ACHN (cell line): Measurements from ENCODE around the gene RAB40AL.
"Not testable (repeated sequence)": the region's sequence is repeated elsewhere in the genome, so short reads cannot be mapped to it uniquely, and the experiment has no call there.

Experiments
- DNase-seq: peaks from one replicate; pipeline ENCODE4 v3.0.0-alpha.2; 2015
- in situ Hi-C: cut with HindIII; loops from 2 replicates; pipeline ENCODE4 v1.10.0; 2017; ENCODE audit warnings: low sequenced_read_pairs, low pct_ligation_motif_present, low pct_unique_long_range_greater_than_20kb

The RAB40AL gene

GRCh38 chrX:102936972-102937371, at the start of gene RAB40AL:
RAB40AL (plus strand) TSS chrX:102937272; CDS start chrX:102937319, 47 bp downstream.
- in situ Hi-C loops, DNase-seq: not testable (repeated sequence)

- in situ Hi-C loops = no loop called here
These were observed 49.4 kb upstream of the RAB40AL start for GRCh38 chrX:102887687-102888086.

GRCh38 chrX:102892103-102892502, 45.0 kb upstream of the RAB40AL start:
- in situ Hi-C loops = no loop called here
- DNase-seq = no peak

More at GRCh38 chrX:102887687-102888086, 49.4 kb upstream of the RAB40AL start:
- no peak for DNase-seq

- DNase-seq = peak; percentile 65
These were observed 36.8 kb upstream of the RAB40AL start for GRCh38 chrX:102899940-102900916.

GRCh38 chrX:102902355-102902754, 34.7 kb upstream of the RAB40AL start:
- in situ Hi-C loops = no loop called here
- DNase-seq = no peak

More at GRCh38 chrX:102899940-102900916, 36.8 kb upstream of the RAB40AL start:
- in situ Hi-C loops = no loop called here

GRCh38 chrX:102930990-102931756, 5.9 kb upstream of the RAB40AL start:
- no peak for DNase-seq
- in situ Hi-C loops = no loop called here

GRCh38 chrX:102934624-102935023, 2.4 kb upstream of the RAB40AL start:
- in situ Hi-C loops = no loop called here
- DNase-seq = peak; percentile 16

GRCh38 chrX:102950908-102951866, 14.1 kb downstream of the RAB40AL start:
- DNase-seq = peak; percentile 46

GRCh38 chrX:102957751-102958150, 20.7 kb downstream of the RAB40AL start:
- in situ Hi-C loops = no loop called here
- DNase-seq = no peak

More at GRCh38 chrX:102950908-102951866, 14.1 kb downstream of the RAB40AL start:
- in situ Hi-C loops = no loop called here

- in situ Hi-C loops = no loop called here
- DNase-seq = no peak
These were observed 21.7 kb downstream of the RAB40AL start for GRCh38 chrX:102958794-102959193.

- in situ Hi-C loops = no loop called here
- DNase-seq = no peak
These were observed 22.4 kb downstream of the RAB40AL start for GRCh38 chrX:102959471-102959870.

- in situ Hi-C loops = no loop called here
- DNase-seq = no peak
These were observed 26.9 kb downstream of the RAB40AL start for GRCh38 chrX:102963955-102964354.

- no peak for DNase-seq
- in situ Hi-C loops = no loop called here
These were observed 27.9 kb downstream of the RAB40AL start for GRCh38 chrX:102964940-102965339.

- no peak for DNase-seq
- in situ Hi-C loops = no loop called here
These were observed 29.6 kb downstream of the RAB40AL start for GRCh38 chrX:102966701-102967100.

GRCh38 chrX:102968216-102968615, 31.1 kb downstream of the RAB40AL start:
- in situ Hi-C loops = no loop called here
- DNase-seq = no peak

- DNase-seq, in situ Hi-C loops: not testable (repeated sequence)
These were observed 34.5 kb downstream of the RAB40AL start for GRCh38 chrX:102971536-102971935.

GRCh38 chrX:102975016-102975415, 37.9 kb downstream of the RAB40AL start:
- DNase-seq = no peak
- in situ Hi-C loops = no loop called here

- in situ Hi-C loops = no loop called here
- DNase-seq = no peak
These were observed 39.2 kb downstream of the RAB40AL start for GRCh38 chrX:102976286-102976685.
